G401.6 (cell line): Measurements from ENCODE around the gene C2.

ENCODE experiments used
- FAIRE-seq: peaks from 2 replicates; lab custom pipeline; 2012; peaks lifted over from hg19 to GRCh38; lab: Jason Lieb, UNC

The C2 gene

DNA sequence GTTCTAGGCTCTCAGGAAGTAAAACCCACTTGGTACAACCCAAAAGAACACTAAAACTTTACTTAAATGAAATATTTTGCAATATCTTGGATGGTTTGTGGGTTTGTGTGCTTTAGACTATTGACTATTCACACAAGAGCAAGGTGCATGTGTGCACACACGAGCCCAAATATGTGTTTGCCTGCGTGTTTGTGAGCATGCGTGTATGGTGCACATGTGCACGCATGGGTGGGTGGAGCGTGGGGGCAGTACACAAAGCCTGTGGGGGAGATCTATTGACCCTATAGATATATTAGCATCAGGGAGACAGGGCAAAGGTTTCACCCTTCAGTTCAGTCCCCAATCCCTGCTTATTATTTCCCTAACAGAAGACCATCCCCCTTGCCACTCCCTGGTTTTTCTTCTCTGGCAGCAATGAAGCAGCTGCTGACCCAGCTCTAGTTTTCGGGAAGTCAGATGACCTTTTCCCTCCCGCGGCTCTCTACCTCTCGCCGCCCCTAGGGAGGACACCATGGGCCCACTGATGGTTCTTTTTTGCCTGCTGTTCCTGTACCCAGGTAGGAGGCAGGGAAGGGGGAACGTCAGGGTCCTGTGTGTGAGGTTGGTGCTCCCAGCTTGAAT, at the start of gene C2:
TSS of gene C2 (plus strand) at position 476 of the 621 bp plus-strand sequence. CDS start at position 512, 36 bp downstream.
- no peak for FAIRE-seq

DNA sequence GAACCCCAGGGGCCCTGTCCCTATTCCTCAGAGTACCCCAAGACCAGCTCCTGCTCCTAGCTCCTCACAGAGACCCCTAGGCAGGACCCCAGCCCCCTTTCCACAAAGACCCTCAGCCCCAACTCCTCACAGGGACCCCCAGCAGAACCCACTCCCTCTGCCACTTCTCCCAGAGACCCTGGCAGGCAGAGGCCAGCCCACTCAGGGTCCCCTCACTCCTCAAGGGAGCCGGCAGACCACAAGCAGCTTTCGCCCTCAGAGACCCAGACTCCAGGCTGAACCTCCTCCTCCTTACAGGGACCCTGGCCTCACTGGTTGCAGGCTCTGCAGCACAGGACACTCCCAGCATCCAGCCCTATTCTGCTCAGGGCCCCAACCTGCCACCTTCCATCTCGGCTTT, 49.3 kb upstream of the C2 start:
- FAIRE-seq, result no peak

DNA sequence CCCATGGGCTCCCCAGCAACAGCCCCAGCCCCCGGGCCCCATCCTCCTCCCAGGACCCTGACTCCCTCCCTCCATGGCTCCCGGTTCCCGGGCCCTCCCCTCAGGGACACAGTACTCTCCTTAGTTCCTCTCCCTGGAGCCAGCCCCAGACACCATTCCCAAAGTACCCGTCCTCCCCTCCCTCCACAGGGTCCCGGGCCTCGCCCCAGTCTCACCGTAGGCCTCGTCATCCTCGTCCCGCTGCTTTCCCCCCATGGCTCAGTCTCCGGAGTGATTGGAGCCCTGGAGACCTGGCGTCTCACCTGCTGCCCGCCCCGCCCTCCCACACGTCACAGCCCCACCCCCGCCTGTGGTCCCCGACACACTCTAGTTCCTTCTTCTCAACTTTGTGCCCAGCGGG, 48.8 kb upstream of the C2 start, which contains the start of gene SLC44A4:
TSS of gene SLC44A4 (minus strand) at position 272 of the 400 bp plus-strand sequence. CDS start at position 255, 17 bp downstream.
- FAIRE-seq, result no peak

DNA sequence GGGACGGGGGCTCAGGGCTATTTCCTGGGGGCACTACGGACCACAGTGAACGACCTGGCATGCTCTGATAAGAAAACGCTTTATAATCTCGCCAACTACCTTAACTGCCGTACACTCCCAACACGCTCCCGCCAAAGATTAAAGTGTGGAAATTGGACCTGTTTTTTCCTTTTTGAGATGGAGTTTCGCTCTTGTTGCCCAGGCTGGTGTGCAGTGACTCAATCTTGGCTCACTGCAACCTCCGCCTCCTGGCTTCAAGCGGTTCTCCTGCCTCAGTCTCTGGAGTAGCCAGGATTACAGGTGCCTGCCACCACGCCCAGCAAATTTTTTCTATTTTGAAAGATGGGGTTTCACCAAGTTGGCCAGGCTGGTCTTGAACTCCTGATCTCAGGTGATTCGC, 48.4 kb upstream of the C2 start:
- no peak for FAIRE-seq

DNA sequence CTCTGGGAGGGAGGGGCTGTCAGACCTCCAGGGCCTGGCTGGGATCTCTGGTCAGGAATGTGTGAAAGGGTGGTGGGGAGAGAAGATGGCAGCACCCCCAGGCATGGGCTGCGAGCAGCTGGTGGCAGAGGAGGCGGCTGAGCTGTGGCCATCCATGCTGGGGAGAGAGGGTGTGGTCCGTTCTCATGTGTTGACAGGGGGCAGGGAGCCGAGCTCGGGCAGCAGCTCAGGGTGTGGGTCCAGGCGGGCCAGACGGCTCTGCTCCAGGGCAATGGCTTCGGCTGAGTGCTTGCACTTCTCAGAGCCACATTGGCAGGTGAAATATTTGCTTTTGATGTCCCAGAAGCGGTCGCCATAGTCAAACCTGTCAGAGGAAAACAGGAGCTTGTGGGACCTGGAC, 47.6 kb upstream of the C2 start:
- FAIRE-seq, result no peak

DNA sequence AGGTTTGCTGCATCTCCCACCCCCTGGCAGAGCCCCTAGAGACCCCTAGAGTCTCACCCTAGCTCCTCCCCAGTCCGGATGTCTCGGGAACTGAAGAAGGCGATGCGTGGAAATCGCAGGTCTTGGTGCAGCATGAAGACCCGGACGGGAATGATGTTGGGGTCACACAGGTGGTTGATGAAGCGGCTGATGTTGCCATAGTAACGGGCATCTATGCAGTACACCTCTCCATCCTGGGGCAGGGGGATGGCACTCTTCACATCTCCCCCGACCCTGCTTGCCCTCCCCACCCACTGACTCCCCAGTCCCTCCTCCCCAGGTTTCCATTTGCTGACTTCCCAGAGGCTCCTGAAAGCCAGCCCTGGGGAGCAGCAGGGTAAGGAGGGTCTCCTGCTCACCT, 46.9 kb upstream of the C2 start:
- FAIRE-seq, result no peak

DNA sequence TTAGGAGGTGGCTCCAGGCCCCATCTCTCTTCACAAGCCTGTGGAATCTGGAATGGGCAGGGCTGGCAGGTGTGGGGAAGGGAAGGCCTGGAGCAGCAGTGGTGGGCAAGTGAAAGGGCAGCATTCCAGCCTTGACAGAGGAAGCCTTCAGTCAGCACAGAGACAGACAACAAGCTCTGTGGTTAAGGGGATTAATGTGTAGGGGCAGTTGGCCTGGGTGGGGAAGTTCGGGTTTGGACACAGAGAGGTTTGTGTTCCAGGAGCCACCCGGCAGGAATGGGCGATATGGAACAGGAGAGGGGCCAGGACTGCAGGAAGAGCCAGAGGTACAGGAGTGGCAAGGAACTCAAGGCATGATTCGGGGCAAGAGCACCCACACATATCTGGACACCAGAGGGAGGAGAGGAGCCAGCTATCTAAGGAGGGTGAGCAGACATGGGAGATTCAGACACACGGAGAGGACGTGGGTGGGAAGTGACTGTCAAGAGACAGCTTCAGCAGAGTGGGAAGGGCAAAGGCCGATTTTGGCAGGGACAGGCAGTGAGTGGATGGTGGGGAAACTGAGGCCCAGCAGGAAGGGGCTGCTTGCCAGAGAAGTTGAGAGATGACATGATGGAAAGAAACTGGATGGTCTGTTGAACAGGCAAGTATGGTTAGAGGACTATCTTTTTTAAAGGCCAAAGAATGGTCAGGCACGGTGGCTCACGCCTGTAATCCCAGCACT, 46.2 kb upstream of the C2 start:
- no peak for FAIRE-seq

DNA sequence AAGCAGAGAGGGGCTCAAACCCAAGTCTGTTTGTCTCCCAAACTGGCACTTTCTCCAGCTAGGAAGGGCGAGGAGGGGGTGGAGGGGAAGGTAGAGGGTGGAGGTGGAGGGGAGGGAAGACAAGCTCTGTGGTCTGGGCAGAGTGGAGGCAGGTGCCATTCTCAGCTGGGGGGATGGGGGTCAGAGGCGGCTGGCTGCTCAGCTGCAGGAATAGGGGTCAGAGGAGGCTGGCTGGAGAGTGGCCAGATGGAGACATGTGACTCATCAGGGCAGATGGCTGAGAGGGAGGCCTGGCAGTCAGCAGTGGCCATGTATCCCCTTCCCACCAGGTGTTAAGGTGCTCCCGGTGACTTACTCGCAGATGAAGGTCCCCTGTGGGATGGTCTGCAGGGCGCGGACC, 45.2 kb upstream of the C2 start:
- no peak for FAIRE-seq

DNA sequence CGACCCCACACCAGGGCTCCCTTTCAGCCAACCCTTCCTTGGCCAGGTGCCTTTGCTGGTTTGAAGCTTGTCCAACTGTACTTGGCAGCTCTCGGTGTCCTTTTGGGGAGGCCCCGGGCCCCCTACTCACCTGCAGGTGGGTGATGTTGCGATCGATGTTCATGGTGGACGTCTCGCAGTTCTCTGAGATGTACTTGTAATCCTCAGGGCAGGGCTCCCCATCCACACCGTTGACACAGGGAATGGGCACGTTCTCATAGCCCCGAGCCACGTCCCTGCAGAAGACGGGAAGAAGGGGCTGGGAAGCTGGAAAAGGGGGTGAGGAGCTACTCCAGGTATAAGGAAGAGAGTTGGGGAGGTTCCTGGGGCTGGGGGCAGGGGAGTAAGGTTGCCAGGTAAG, 43.8 kb upstream of the C2 start:
- FAIRE-seq, result no peak

DNA sequence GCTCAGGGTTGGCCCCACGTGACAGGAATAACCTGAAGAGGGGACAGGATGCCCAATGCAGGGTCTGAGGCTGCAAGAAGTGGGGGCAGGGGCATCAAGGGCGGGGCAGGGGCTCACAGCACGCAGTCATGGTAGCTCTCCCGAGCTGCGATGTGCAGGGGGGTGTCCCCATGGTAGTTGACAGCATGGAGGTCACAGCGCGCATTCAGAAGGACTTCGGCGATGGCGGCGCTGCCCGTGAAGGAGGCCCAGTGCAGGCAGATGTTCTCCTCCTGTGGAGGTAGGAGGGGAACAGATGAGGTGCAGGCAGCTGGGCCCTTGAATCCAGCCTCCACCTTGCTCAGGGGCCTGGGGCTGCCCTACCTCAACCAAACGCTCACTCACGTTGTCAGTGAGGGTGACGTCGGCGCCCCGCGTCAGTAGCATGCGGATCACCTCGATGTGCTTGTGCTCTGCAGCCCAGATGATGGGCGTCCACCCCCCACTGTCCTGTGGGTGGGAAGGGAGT, 42.9 kb upstream of the C2 start:
- FAIRE-seq, result no peak

DNA sequence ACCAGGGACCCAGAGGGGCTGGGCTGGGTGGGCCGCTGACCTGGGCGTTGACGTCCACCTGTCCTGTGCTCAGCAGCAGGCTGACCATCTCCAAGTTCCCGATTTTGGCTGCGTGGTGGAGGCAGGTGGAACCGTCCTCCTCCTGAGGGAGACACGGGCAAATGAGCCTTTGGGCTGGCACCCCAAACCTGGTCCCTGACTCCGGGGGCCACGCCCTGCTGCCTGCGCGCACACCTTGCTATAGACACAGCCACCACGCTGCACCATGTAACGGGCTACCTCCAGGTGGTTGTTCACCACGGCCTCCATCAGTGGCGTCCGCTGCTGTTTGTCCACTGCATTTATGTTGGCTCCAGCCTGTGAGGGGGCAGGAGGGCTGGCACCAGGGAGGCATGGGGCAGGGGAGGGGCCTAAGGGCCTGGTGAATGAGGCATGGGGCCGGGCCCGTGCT, 41.0 kb upstream of the C2 start:
- no peak for FAIRE-seq

DNA sequence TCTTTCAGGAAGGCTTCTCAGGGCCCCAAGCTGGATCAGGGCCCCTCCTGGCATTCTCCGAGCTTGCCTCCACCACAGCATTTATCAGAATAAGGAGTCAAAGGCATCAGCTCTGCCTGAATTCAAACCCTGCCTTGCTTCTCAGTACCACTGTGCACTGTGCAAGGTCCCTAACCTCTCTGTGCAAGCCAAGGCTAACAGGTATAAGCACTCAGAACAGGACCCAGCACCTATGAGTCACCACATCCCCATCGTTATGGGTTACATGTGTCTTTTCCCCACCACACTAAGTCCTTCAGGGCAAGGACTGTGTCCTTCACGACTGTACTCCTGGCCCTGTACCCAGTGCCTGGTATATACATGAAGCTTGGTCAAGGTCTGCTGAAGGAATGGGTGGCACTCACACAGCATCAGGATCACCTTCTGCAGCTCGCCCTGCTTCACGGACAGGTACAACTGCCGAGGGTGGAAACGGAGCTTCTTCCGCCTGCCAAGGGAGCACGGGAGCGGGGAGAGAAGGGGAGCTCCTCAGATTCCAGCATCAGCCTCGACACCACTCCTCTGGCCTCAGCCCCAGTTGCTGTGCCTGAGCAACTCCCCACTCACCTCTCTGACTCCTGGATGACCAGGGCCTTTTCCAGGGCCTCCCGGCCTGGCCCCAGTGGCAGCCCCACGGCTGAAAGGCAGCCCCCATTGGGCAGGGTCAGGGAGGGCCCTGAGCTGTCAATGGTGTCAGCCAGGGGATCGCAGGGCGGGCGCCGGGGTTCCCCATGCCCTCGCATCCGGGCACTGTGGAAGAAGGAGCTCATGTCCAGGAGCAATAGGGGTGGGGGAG, 40.1 kb upstream of the C2 start:
- no peak for FAIRE-seq

DNA sequence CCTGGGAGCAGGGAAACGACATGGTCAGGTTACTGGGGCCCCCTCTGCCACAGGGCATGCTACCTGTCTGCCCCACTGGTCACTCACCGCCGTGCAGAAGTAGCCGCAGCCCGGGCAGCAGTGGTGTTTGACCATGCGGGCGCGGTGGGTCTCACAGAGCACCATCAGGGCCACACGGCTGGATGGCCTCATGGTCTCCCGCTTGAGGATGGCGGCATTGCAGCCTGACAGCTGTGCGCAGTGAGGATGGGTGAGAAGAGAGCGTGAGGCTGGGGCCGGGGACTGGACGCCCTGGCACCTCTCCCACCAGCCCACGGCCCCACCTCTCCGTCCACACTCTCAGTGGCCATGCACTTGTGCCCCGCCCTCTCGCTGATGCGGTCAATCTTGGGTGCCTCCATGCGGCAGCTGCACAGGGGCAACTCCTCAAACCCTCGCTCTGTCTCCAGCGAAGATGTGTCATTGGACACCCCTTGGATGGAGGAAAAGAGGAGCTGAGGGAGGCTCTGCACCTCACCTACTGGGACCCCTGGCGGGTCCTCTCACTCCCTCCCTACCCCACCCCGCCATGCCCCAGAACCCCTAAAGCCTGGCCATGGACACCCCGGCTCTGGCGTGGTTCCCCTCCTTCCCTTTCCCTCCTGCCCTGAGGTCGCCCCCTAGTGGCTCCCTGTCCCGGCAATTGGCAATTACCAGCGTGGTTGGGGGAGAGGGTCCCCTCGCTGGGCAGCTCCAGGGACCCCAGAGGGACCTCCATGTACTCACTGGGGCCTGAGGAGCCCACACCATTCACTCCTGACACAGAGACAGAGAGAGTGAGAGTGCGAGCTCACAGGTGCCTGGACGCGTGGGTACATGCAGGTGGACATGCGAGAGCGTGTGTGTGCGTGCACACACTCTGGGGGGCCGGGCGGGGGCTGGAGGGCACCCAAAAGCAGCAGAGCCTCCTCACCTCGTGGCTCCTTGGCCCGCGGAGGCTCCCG, 39.0 kb upstream of the C2 start:
- FAIRE-seq, result no peak

DNA sequence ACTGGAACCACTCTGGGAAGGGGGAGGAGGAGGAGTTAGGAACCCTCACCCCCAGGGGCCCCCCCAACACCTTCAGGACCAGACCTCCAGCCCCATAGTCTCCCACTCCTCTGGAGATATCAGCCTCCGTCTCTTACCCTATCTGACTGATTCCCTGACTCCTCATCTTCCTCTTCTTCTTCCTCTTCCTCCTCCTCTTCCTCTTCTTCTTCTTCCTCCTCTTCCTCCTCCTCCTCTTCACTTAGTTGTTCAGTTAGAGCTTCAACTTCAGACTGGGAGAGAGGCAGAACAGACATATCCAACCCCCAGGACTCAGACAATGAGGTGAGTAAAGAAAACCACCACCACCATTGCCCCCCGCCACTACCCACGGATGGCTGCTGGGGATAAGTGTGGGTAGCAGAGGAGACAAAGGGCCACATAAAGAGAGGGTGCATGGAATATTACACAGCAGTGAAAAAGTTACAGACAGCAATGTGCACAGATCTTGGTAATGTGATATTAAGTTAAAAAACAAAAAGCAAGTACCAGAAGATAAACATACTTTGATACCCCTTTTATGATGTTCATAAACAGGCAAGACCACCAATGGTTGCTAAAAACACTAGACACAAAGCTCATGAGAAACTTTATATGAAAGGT, 38.1 kb upstream of the C2 start:
- no peak for FAIRE-seq

DNA sequence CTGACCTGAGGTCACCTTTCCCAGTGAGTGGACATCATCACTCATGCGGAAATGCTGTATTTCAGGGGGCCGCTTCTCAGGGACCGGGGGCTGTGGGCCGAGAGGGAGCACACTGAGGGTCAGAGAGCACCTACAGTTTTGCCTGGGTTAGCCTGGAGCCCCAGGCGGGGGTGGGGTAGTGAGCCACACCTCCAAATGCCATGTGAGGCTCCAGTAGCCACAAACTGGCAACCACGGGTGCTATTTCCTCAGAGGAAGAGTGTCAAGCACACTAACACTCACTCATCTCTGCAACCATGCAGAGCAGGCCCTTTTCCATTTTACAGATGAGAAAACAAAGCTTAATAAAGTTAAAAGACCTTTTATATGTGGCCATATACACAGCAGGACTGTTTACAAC, 34.7 kb upstream of the C2 start:
- FAIRE-seq, result no peak

DNA sequence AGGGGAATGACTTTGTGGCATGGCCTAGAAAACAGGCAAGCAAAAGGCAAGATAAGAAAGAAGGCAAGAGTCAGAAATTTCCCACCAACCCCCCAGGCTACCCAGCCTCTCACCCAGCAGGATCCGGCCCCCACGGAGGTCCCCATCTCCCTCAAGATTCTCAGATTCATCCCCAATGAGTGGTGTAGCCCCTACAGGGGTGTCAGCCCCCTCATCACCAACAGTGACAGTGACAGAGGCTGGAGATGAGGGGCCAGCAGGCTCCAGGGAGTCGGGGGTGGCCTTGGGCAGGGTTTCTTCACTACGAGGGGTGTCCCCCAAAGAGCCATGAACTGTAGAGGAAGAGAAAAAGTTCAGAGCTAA, 31.0 kb upstream of the C2 start:
- FAIRE-seq, result no peak

DNA sequence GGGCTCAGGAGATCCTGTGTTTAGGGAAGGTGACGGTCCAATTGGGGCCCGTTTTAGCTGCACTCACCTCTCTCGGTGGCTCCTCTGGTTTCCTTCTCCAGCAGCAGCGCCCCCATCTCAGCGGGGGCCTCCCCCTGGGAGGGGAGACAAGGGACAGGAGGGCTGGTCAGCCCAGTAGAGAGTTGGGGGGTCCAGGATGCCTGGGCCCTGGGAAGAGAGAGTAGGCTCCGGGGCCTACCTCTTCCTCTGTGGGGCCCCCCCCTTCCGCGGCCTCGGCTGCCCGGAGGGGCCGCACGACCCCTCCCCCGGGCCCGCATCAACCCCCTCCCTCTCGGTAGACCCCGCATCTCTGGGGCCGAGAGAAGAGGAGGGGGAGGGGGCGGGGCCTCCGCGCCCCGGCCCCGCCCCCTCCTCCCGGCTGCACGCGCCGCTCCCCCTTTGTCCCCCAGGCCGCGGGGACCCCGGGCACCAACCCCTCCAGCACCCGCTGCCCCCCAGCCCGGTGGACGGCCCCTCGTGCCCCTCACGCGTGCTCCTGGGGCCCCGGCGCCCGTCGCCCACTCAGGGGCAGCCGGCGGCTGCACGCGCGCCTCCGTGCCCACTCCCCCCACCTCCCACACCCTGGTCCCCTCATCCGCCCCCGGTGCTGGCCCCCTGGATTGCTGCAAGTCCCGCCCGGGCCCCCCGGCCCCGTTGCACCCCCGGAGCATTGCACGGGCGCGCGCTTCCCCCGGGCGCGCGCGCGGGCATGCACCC, 30.5 kb upstream of the C2 start:
- no peak for FAIRE-seq

DNA sequence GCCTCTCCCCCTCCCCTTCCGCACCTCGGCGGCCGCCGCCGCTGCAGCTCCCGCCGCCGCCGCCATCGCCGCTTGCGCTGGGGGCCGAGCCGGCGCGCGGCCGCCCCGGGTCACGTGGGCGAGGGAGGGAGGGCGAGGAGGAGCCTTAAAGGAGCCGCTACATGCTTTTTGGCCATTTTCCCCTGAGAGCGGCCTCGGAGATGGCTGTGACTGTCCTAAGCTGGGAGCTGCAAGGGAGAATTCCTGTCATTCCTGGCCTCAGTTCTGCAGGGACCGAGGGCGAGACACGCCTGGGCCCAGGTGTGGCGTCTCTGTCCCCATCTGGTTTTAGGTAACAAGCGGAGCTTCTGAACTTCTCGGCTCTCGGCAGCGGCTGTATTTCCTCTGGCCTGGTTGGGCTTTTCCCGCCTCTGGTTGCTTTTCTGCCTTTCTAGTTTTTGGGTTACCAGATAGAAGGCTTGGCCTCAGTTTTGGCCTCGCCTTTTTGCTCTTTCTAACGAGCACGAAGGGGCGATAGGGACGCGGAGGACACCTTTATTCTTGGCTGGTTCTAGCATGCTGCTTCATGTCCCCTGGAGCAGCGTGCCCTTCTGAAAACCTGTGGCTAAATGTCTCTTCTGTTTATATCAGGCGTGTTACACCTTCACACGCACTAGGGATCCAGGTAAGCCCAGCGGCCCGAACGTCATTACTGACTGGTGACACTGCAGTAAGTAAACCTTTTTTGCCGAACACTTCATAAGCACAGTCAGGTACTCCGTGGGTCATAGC, 29.7 kb upstream of the C2 start, which contains the start of gene EHMT2:
TSS of gene EHMT2 (minus strand) at position 87 of the 771 bp plus-strand sequence. CDS start at position 66, 21 bp downstream.
- no peak for FAIRE-seq

DNA sequence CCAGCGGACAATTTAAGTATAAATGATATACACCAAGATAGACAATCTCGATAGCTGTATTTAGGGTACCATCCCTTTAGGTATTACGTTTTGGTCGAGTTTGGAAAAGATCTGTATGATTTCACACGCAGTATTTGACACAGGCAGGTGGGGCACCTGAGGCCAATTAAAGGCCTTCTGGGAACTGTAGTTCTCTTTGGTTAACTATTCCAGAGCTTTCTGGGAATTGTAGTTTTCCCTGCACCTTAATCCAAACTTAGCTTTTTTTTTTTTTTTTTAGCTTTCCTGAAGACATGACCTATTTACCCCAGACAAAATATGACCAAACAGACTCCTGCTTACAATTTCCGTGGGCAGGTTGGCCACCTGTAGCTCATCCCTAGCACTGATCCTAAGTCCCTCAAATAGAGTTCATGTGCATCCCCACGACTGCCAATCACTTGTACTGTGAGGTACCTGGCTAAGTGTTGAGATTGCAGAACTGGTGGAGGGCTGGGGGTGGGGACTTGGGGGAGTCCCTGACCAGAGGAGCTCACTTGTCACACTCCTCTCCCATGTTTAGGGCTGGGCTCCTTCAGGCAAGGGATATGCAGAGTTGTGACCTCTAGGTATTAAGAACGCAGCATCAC, 29.0 kb upstream of the C2 start:
- FAIRE-seq, result peak; percentile 91
